ENCODE data around the gene WDR41. TPM values are rescaled to one million over a fixed set of nuclear protein-coding genes. Genes with fewer than 3 reads are reported as not detected.

WDR41 gene
- total RNA-seq, 1 experiment from 2014 or later: 43.6 TPM

GRCh38 chr5:77418162-77418561 is 74.0 kb downstream of the WDR41 start:
- Histone ChIP-seq H3K4me2 (ENCODE audit: insufficient read depth, insufficient read length, low read length) (no peak overlapping the region), H3K4me1 (ENCODE audit: insufficient read depth, low read length) (no peaks in the 10 kb centered on the region)

More at GRCh38 chr5:77418162-77418561, 74.0 kb downstream of the WDR41 start:
- Histone ChIP-seq H3K4ac (ENCODE audit: low read depth, low read length) (no peak overlapping the region), H3K18ac (ENCODE audit: insufficient read length, low read depth, low read length) (no peak overlapping the region), H3K56ac (ENCODE audit: insufficient read length, low read depth, low read length) (no peak overlapping the region), H3K14ac (ENCODE audit: insufficient read depth, low read length) (peak overlapping the region; percentile 63; the same call in 1 of the 2 replicates), H3K27me3 (ENCODE audit: insufficient read depth, low read length) (no peaks in the 10 kb centered on the region), H3K23me2 (ENCODE audit: insufficient read length, low read depth, low read length, poor library complexity, severe bottlenecking) (no peaks in the 10 kb centered on the region), H3K9me3 (ENCODE audit: control insufficient read depth, low read depth, low read length) (no peaks in the 10 kb centered on the region), H2AFZ (ENCODE audit: low read length) (no peak overlapping the region), H3K79me2 (ENCODE audit: insufficient read depth, low read length) (no peaks in the 10 kb centered on the region), H3K27ac (ENCODE audit: insufficient read length, low read depth, low read length) (no peak overlapping the region), H4K5ac (ENCODE audit: insufficient read length, low read depth, low read length) (no peak overlapping the region), H2BK120ac (ENCODE audit: low read depth, low read length, poor library complexity, severe bottlenecking) (no peak overlapping the region), H2BK5ac (ENCODE audit: insufficient read length, low read length) (no peak overlapping the region), H2BK20ac (ENCODE audit: low read depth, low read length, poor library complexity, severe bottlenecking) (no peak overlapping the region), H2AK5ac (ENCODE audit: insufficient read length, low read length) (no peak overlapping the region), H4K8ac (replicated peaks; ENCODE audit: insufficient read length, low read depth, low read length) (no peak overlapping the region), H3K9ac (ENCODE audit: extremely low read depth, insufficient read length, low read length) (no peak overlapping the region), H4K20me1 (ENCODE audit: control insufficient read depth, insufficient read depth, insufficient read length) (no peaks in the 10 kb centered on the region), H3T11ph (ENCODE audit: low read length) (no peak overlapping the region), H2BK12ac (ENCODE audit: insufficient read length, low read depth, low read length) (no peak overlapping the region), H3K79me1 (ENCODE audit: insufficient read depth, low read depth, low read length, poor library complexity, severe bottlenecking) (no peaks in the 10 kb centered on the region), H4K91ac (ENCODE audit: insufficient read length, low read depth, low read length) (no peak overlapping the region), H3K23ac (ENCODE audit: insufficient read length, low read depth, low read length) (no peak overlapping the region), H2BK15ac (ENCODE audit: low read depth, low read length) (no peak overlapping the region)
- H3K4me1 Mint-ChIP-seq: no peaks in the 10 kb centered on the region
- H3K27me3 Mint-ChIP-seq (ENCODE audit: low read depth): no peaks in the 10 kb centered on the region
- no peak overlapping the region for H3K4me3 Mint-ChIP-seq
- H3K27ac Mint-ChIP-seq: no peak overlapping the region
- TF ChIP-seq, protein P1, sequence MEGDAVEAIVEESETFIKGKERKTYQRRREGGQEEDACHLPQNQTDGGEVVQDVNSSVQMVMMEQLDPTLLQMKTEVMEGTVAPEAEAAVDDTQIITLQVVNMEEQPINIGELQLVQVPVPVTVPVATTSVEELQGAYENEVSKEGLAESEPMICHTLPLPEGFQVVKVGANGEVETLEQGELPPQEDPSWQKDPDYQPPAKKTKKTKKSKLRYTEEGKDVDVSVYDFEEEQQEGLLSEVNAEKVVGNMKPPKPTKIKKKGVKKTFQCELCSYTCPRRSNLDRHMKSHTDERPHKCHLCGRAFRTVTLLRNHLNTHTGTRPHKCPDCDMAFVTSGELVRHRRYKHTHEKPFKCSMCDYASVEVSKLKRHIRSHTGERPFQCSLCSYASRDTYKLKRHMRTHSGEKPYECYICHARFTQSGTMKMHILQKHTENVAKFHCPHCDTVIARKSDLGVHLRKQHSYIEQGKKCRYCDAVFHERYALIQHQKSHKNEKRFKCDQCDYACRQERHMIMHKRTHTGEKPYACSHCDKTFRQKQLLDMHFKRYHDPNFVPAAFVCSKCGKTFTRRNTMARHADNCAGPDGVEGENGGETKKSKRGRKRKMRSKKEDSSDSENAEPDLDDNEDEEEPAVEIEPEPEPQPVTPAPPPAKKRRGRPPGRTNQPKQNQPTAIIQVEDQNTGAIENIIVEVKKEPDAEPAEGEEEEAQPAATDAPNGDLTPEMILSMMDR (conservative IDR thresholded peaks at IDR 0.05): no peak
- no peak for DNase-seq
- H3K36me3 Mint-ChIP-seq (ENCODE audit: insufficient read depth in 1 of 3, low read depth in 3 of 3): no peaks in the 10 kb centered on the region
- WGBS (ENCODE audit: extremely low coverage, insufficient read length, low lambda C conversion rate): no CpG with 5 or more reads among the region's 5 CpGs
- H3K9me3 Mint-ChIP-seq: no peaks in the 10 kb centered on the region; a peak in 1 of 5 replicates
